ENCODE results near the gene DCDC2. TPM values are rescaled to one million over a fixed set of nuclear protein-coding genes. Genes with fewer than 3 reads are reported as not detected.

The DCDC2 gene
- total RNA-seq, 4 donors from 2014 or later: not detected

GRCh38 chr6:24140591-24140990 lies 217.3 kb downstream of the DCDC2 start:
- Histone ChIP-seq H3K27ac (no peak overlapping the region), H3K27me3 (no peaks in the 10 kb centered on the region), H3K4me1 (no peaks in the 10 kb centered on the region), H3K9me3 (no peaks in the 10 kb centered on the region), H3K4me3 (no peak overlapping the region), H3K36me3 (no peaks in the 10 kb centered on the region)
- TF ChIP-seq CTCF (IDR thresholded peaks at IDR 0.05): no peak
- TF ChIP-seq POLR2A (IDR thresholded peaks at IDR 0.05): no peak
- no peak for TF ChIP-seq EP300 (IDR thresholded peaks at IDR 0.05)
- WGBS, 2 donors: 75 to 83% methylated on average over 13 of the region's 13 CpGs
- no peak for DNase-seq (ENCODE audit: low spot score in 2 of 2)

DNA sequence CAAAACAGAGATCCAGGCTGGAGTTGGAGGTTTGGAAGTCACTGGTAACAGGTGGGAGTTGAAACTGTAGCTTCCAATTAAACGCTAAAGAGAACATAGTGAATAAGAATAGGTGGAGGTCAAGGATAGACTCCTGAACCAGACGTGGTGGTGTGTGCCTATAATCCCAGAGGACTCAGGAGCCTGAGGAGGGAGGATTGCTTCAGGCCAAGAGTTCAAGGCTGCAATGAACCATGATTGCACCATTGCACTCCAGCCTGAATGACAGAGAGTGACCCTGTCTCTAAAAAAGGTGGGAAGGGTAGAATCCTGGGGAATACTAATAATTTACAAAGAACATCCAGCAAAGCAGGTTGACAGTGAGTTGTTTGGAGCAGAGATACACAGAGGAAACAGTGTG lies 218.2 kb downstream of the DCDC2 start:
- Histone ChIP-seq H3K36me3 (no peaks in the 10 kb centered on the region), H3K27ac (no peak overlapping the region), H3K27me3 (no peaks in the 10 kb centered on the region), H3K9me3 (no peaks in the 10 kb centered on the region), H3K4me3 (no peak overlapping the region), H3K4me1 (no peaks in the 10 kb centered on the region)
- no peak for TF ChIP-seq EP300 (IDR thresholded peaks at IDR 0.05)
- no peak for TF ChIP-seq POLR2A (IDR thresholded peaks at IDR 0.05)
- no peak for TF ChIP-seq CTCF (IDR thresholded peaks at IDR 0.05)
- 63 to 64% methylated on average over 2 of the region's 2 CpGs for WGBS, 2 donors
- no peak for DNase-seq (ENCODE audit: low spot score in 2 of 2)

GRCh38 chr6:24139080-24139479 lies 218.8 kb downstream of the DCDC2 start:
- no peaks in the 10 kb centered on the region for H3K9me3 ChIP-seq
- DNase-seq (ENCODE audit: low spot score in 2 of 2): no peak
- H3K36me3 ChIP-seq: no peaks in the 10 kb centered on the region
- H3K27ac ChIP-seq: no peak overlapping the region
- 82 to 85% methylated on average over 2 of the region's 2 CpGs for WGBS, 2 donors
- no peak for TF ChIP-seq CTCF (IDR thresholded peaks at IDR 0.05)
- TF ChIP-seq EP300 (IDR thresholded peaks at IDR 0.05): no peak
- TF ChIP-seq POLR2A (IDR thresholded peaks at IDR 0.05): no peak
- no peaks in the 10 kb centered on the region for H3K4me1 ChIP-seq
- H3K27me3 ChIP-seq: no peaks in the 10 kb centered on the region
- no peak overlapping the region for H3K4me3 ChIP-seq

- Histone ChIP-seq H3K36me3 (no peaks in the 10 kb centered on the region), H3K4me1 (no peaks in the 10 kb centered on the region), H3K9me3 (no peaks in the 10 kb centered on the region), H3K4me3 (no peak overlapping the region), H3K27me3 (no peaks in the 10 kb centered on the region), H3K27ac (no peak overlapping the region)
- WGBS, 2 donors: 69 to 75% methylated on average over 2 of the region's 2 CpGs
- no peak for TF ChIP-seq EP300 (IDR thresholded peaks at IDR 0.05)
- TF ChIP-seq CTCF (IDR thresholded peaks at IDR 0.05): no peak
- TF ChIP-seq POLR2A (IDR thresholded peaks at IDR 0.05): no peak
- DNase-seq (ENCODE audit: low spot score in 2 of 2): no peak
These were observed 226.1 kb downstream of the DCDC2 start for GRCh38 chr6:24131751-24132150.

- no peak for TF ChIP-seq CTCF (IDR thresholded peaks at IDR 0.05)
- no peak for TF ChIP-seq POLR2A (IDR thresholded peaks at IDR 0.05)
- TF ChIP-seq EP300 (IDR thresholded peaks at IDR 0.05): no peak
- no peaks in the 10 kb centered on the region for H3K9me3 ChIP-seq
- no peak overlapping the region for H3K4me3 ChIP-seq
- 81 to 83% methylated on average over 2 of the region's 2 CpGs for WGBS, 2 donors
- DNase-seq (ENCODE audit: low spot score in 2 of 2): no peak
- no peaks in the 10 kb centered on the region for H3K36me3 ChIP-seq
- no peak overlapping the region for H3K27ac ChIP-seq
- H3K27me3 ChIP-seq: peaks cover 0 to 8% of the 10 kb centered on the region in 2 donors
- peaks cover 0 to 8% (median 0%) of the 10 kb centered on the region in 4 donors for H3K4me1 ChIP-seq
These were observed 230.5 kb downstream of the DCDC2 start for GRCh38 chr6:24127316-24127715.

All from tibial nerve (tissue), 4 donors.